NCI-H2227 treated with DMSO at 0.1 percent for 48 hours (cell line): Measurements from ENCODE around the gene ADAM12.

Source experiments
- DNase-seq: peaks from one replicate; lab custom pipeline; 2025; lab: John Stamatoyannopoulos, UW

The ADAM12 gene

GRCh38 chr10:126114884-126115555 lies 273.3 kb downstream of the ADAM12 start:
- no peak for DNase-seq

- DNase-seq: no peak
Observed at GRCh38 chr10:126111516-126111915, 276.8 kb downstream of the ADAM12 start.

- no peak for DNase-seq
Observed at GRCh38 chr10:126110489-126111180, 277.6 kb downstream of the ADAM12 start.

GRCh38 chr10:126109893-126110292 lies 278.4 kb downstream of the ADAM12 start:
- no peak for DNase-seq

GRCh38 chr10:126108693-126109092 lies 279.6 kb downstream of the ADAM12 start:
- DNase-seq: no peak

DNA sequence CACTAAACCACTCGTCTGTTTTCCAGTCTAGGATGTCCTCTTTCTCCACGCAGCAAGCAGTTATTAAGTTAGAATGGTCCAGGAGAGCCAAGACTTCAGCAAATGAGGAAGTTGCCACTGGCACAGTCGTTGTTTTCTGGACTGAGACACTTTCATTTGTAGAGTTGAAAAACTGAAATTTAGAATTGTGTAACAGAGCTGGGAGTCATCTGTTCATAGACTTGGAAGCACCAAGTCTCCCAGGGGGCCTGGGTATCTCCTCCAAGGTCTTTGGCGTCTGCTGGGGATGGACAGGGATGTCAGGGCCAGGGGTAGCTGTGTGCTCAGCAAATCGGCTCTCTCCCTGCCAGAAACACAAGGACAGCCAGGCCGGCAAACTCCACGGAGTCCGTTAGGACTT lies 283.5 kb downstream of the ADAM12 start:
- no peak for DNase-seq

- DNase-seq: no peak
Observed at GRCh38 chr10:126102636-126103035, 285.6 kb downstream of the ADAM12 start.

- no peak for DNase-seq
Observed at GRCh38 chr10:126101736-126102135, 286.5 kb downstream of the ADAM12 start.

DNA sequence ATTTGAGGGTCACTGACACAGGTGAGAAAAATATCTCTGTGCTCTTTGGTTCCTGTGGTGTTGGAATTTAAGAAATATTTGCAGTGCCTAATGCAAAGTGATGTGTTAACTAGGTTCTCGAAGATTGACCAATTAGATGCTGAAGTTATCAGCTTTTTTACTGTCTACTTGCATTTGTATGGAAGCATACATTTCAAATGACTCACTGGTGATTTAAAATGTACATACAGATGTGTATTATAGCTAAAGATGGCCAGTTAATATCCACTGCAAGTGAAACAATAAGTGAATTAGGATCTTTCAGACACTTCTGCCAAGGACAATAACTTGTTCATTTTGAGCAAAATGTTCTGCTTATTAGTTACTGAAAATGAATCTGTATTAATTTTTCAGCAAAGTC lies 287.0 kb downstream of the ADAM12 start:
- DNase-seq: no peak

GRCh38 chr10:126099366-126099765 lies 288.9 kb downstream of the ADAM12 start:
- no peak for DNase-seq

GRCh38 chr10:126098226-126098581 lies 290.1 kb downstream of the ADAM12 start:
- DNase-seq: no peak

DNA sequence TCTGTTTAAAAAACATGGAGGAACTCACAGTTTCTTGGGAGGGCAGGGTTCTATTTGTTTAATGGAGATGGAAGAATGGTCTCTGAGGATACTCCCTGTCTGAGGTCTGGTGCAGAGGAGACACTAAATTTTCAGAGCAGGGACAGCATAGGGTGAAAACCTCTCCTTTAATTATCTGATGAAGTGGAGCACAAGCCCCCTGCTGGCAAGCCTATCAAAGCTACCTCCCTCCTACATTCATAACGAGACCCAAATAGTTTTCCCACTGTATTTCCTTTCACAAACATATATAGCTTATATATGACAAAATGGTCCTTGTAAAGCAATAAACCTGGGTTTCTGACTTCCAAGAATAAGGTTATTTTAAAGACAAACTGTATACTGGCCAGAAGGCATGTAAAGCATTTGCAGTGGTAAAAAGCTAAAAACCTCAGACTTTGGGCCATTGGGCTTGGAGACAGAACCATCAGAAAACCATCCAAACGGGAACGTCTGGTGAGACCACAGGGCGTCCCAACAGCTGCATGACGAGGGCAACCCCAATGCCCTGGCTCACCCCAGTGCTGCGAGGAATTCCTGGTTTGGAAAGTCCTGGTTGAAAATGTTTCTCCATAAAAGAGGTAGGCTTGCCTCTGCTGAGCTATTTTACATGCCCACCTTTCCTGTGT lies 290.6 kb downstream of the ADAM12 start:
- DNase-seq: no peak

GRCh38 chr10:126094537-126094936 lies 293.7 kb downstream of the ADAM12 start:
- DNase-seq: no peak

DNA sequence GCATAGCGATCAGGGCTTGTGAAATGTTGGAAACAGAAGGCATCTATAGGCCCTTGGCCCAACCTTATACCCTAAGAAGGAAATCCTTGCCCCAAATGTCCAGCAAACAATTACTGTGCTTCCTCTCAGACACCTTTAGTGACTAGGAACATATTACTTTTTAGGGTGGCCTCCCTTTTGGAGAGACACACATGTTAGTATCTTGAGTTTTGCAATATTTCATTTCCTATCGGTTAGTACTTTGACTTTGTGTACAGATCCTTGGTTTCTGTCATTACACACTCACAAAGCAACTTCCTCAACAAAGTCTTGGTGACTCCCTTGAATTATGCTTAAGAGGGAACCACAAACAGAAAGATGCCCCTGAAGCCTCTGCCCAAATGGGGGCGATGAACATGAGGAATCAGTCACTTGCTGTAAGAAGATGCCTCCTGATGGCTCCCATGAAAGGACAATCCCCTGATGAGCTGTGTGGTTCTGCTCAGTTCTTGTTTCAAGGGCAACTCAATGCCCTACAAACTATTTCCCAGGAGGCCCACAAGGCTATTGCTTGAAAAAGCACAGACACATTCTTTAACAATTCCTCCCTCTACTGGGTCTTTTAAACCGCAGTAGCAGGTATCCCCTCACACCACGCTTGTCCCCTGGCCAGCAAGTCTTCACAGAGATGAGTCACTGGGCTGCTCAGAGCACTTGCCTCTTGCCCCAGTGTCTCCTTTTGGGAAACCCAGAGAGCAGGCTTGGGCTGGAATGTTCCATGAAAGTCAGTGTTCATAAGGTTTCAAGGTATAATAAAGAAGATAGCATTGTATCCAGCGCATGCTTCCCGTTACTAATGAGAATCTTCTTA lies 295.7 kb downstream of the ADAM12 start:
- DNase-seq: no peak

- DNase-seq: no peak
Observed at GRCh38 chr10:126090911-126091728, 297.2 kb downstream of the ADAM12 start.

DNA sequence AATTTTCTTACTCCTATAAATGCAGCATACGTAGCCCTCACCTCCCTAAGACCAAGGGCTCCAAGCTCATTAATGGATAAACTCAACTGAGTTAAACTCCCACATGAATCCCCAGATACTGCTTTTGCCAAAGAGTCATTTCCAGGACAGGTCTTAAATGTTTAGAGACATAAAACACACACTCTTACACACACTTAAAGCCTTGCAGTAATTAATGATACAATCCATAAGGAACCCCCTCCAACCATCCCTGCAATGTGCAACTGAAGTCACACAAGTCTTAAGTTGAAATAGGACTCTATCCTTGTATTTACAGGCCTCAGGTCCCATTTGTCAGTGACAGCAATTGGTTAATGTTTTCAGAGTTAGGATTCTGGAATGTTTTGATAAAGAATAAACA lies 297.8 kb downstream of the ADAM12 start:
- DNase-seq: no peak

DNA sequence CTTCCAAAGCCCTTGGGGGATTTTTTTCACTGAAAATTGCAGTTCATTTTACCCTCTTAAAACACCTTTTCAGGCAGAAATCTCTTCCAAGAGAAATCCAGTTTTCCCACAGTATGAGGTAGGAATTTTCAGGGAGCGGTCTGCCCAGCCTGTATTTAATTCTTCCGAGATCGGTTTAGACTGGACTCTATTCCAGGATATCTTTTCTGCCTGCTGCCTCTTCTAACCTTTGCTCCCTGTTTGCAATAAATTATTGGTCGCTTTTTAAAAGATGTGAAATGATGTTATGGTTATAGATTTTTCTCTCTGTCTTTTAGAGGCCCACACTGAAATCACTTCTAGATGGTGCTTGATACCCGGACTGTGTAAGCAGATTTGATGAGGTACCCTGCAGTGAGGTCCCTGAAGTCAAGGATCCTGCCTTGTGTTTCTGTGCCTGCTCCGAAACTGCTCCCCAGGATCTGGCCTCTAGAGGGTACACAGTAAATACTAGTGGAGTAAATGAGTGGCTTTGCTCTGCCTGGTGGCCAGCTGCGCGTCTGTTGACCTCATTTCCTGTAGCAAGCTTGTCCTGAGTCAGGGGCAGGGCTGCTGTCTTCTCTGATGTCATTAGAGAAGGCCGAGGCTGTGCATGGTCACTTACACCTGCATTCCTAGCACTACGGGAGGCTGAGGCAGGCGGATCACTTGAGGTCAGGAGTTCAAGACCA lies 300.3 kb downstream of the ADAM12 start:
- no peak for DNase-seq

DNA sequence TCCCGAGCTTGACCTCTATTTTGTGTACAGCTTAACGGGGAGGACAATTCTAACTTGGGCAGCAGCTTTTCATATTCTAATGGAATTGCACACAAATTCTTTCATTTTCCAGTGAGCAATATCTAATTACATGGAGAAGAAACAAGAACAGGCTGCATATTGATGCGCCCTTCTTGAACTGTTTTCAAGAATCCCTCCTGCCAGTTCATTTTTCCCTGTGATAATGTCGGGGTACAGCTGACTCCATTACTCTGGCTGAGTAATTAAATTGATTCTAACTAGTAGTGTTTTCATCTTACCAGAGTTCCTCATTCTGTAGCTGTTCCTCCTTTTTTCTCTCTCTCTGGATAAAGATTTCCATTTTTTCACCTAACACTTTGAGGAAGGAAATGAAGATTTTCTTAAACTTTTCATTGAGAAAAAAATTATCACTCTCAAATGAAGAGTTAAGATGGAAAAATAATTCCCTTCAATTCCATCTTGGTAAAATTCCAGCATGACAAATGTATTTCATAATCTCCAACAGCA lies 301.1 kb downstream of the ADAM12 start:
- DNase-seq: no peak

- DNase-seq: no peak
Observed at GRCh38 chr10:126085806-126086205, 302.5 kb downstream of the ADAM12 start.

GRCh38 chr10:126084369-126084768 lies 303.9 kb downstream of the ADAM12 start:
- DNase-seq: no peak

DNA sequence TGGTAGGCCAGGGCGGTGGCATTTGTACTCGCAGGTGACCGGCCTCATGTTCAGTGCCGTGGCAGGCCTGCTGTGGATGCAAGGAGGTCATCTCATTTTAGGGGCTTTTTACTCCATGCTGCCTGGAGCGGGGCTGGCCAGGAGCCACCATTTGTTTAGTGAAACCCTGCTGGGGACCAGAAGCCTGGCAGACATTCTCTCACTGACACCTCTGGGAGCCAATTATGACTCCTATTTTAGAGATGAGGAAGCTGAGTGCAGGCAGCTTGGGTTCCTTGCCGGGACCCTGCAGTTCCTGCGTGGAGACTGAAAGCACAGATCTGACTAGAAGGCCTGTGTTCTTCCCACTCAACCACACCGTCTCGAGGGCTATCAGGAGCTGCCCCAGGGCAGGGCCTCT lies 305.3 kb downstream of the ADAM12 start:
- no peak for DNase-seq
